Measurements from ENCODE around the gene OSBPL10.

Gene OSBPL10

GRCh38 chr3:31919528-31919927 lies 61.5 kb downstream of the OSBPL10 start:
- Histone ChIP-seq H3K9me3 (ENCODE audit: control insufficient read depth in 5 of 5, low read length in 5 of 5) (peaks cover 5 to 14% (median 6%) of the 10 kb centered on the region in 5 donors), H3K9ac (ENCODE audit: low read length in 5 of 5) (no peak overlapping the region), H3K27me3 (ENCODE audit: control insufficient read depth in 5 of 5, insufficient read depth in 4 of 5, low read length in 5 of 5) (no peaks in the 10 kb centered on the region), H3K4me3 (ENCODE audit: low read depth in 1 of 5, low read length in 5 of 5) (no peak overlapping the region), H3K27ac (ENCODE audit: low read depth, low read length) (no peak overlapping the region), H3K36me3 (ENCODE audit: control insufficient read depth in 5 of 5, insufficient read depth in 5 of 5, low read length in 5 of 5) (no peaks in the 10 kb centered on the region), H3K4me1 (ENCODE audit: control insufficient read depth in 5 of 5, insufficient read depth in 5 of 5, low read length in 5 of 5) (peaks cover 0 to 24% (median 11%) of the 10 kb centered on the region in 5 donors)

DNA sequence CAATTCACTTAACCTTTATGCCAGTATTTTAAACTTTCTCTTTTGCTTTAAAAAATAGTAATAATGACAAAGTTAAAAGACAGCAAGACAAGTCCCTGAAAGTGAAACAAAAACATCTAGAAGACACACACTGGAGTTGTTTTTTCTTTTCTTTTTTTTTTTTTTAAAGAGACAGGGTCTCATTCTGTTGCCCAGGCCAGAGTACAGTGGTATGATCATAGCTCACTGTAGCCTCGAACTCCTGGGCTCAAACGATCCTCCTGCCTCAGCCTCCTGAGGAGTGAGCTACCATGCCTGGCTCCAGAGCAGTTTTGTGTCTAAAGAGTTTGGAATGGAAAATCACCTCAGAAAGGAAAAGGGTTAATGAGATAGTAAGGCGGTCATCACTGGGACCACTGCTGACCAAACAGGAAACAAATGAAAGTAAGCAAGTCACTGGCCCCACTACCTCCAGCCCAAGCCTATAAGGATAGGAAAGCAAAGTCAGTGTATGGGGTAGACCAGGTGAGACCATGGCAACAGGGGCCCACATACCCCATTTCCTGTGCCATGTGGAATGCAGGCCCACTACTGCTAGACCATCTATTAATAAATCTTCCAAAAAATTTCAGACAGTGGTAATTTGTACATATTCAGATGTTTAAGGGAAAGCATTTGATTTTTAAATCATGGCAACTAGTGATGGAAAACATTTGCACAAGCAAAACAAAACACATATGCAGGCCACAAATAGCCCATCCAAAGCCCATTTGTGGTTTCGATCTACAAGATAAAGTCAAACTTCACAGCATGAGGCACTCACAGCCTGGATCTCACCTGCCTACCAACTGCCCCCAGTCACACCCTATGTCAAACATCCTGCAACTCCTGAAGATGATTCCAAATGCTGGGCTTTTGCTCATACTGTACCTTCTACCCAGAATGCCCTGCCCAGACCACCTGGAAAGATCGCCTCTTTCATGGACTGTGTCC lies 62.6 kb downstream of the OSBPL10 start:
- H3K27ac ChIP-seq (ENCODE audit: low read depth, low read length) = peak overlapping the region; percentile 42

DNA sequence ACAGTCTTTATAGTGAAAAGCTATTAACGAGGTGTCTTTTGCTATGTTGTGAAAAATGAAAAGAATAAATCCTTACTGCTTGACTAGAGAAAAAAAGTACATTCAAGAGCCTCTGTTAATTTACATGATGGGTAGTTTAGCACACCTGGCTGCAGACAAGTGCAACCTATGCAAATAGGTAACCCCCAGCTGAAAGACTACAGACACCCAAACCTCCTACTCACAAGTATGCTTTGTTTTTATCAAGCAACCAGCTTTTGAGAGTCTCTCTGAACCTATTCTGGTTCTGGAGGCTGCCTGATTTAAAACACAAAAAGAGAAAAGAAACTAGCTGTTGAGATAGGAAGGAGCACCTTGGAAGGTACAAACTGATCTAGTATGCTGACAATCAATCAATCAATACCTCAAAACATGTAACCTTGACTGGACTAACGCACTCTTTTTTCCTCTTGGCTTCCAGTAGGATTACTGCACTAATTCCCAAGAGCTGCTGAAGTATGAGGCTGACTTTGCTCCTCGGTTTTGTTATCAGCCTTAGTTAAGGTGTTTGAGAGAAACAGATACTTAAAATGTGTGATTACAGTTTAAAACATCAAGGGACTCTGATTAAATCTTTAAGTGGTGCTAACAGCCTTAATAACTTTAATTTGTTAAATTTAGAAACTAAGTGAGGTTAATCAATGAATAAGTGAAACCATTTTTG lies 63.6 kb downstream of the OSBPL10 start:
- H3K27ac ChIP-seq (ENCODE audit: low read depth, low read length) = peak overlapping the region; percentile 63
- no peaks in the 10 kb centered on the region for H3K36me3 ChIP-seq (ENCODE audit: control insufficient read depth in 5 of 5, insufficient read depth in 5 of 5, low read length in 5 of 5)
- H3K9me3 ChIP-seq (ENCODE audit: control insufficient read depth in 5 of 5, low read length in 5 of 5) = peaks cover 5 to 14% (median 6%) of the 10 kb centered on the region in 5 donors
- H3K4me3 ChIP-seq (ENCODE audit: low read depth in 1 of 5, low read length in 5 of 5) = peak overlapping the region in 2 of 5 donors; percentile 2 to 34
- H3K4me1 ChIP-seq (ENCODE audit: control insufficient read depth in 5 of 5, insufficient read depth in 5 of 5, low read length in 5 of 5) = peaks cover 0 to 24% (median 11%) of the 10 kb centered on the region in 5 donors
- H3K9ac ChIP-seq (ENCODE audit: low read length in 5 of 5) = peak overlapping the region in 2 of 5 donors; percentile 41 to 57
- H3K27me3 ChIP-seq (ENCODE audit: control insufficient read depth in 5 of 5, insufficient read depth in 4 of 5, low read length in 5 of 5) = no peaks in the 10 kb centered on the region

More for the DNA sequence above, 62.6 kb downstream of the OSBPL10 start:
- H3K9me3 ChIP-seq (ENCODE audit: control insufficient read depth in 5 of 5, low read length in 5 of 5) = peaks cover 5 to 14% (median 6%) of the 10 kb centered on the region in 5 donors
- H3K27me3 ChIP-seq (ENCODE audit: control insufficient read depth in 5 of 5, insufficient read depth in 4 of 5, low read length in 5 of 5) = no peaks in the 10 kb centered on the region
- no peaks in the 10 kb centered on the region for H3K36me3 ChIP-seq (ENCODE audit: control insufficient read depth in 5 of 5, insufficient read depth in 5 of 5, low read length in 5 of 5)
- H3K4me3 ChIP-seq (ENCODE audit: low read depth in 1 of 5, low read length in 5 of 5) = peak overlapping the region in 2 of 5 donors; percentile 8 to 24
- no peak overlapping the region for H3K9ac ChIP-seq (ENCODE audit: low read length in 5 of 5)
- H3K4me1 ChIP-seq (ENCODE audit: control insufficient read depth in 5 of 5, insufficient read depth in 5 of 5, low read length in 5 of 5) = peaks cover 0 to 24% (median 11%) of the 10 kb centered on the region in 5 donors

- Histone ChIP-seq H3K36me3 (ENCODE audit: control insufficient read depth in 5 of 5, insufficient read depth in 5 of 5, low read length in 5 of 5) (no peaks in the 10 kb centered on the region), H3K27ac (ENCODE audit: low read depth, low read length) (no peak overlapping the region), H3K9ac (ENCODE audit: low read length in 5 of 5) (no peak overlapping the region), H3K4me3 (ENCODE audit: low read depth in 1 of 5, low read length in 5 of 5) (no peak overlapping the region), H3K9me3 (ENCODE audit: control insufficient read depth in 5 of 5, low read length in 5 of 5) (no peaks in the 10 kb centered on the region), H3K4me1 (ENCODE audit: control insufficient read depth in 5 of 5, insufficient read depth in 5 of 5, low read length in 5 of 5) (peaks cover 0 to 18% (median under 1%) of the 10 kb centered on the region in 5 donors), H3K27me3 (ENCODE audit: control insufficient read depth in 5 of 5, insufficient read depth in 4 of 5, low read length in 5 of 5) (no peaks in the 10 kb centered on the region)
Measured at GRCh38 chr3:31911643-31912042, 69.4 kb downstream of the OSBPL10 start.

GRCh38 chr3:31911124-31911523 lies 69.9 kb downstream of the OSBPL10 start:
- Histone ChIP-seq H3K36me3 (ENCODE audit: control insufficient read depth in 5 of 5, insufficient read depth in 5 of 5, low read length in 5 of 5) (no peaks in the 10 kb centered on the region), H3K27ac (ENCODE audit: low read depth, low read length) (no peak overlapping the region), H3K4me3 (ENCODE audit: low read depth in 1 of 5, low read length in 5 of 5) (no peak overlapping the region), H3K9me3 (ENCODE audit: control insufficient read depth in 5 of 5, low read length in 5 of 5) (no peaks in the 10 kb centered on the region), H3K9ac (ENCODE audit: low read length in 5 of 5) (no peak overlapping the region), H3K4me1 (ENCODE audit: control insufficient read depth in 5 of 5, insufficient read depth in 5 of 5, low read length in 5 of 5) (peaks cover 0 to 17% (median 0%) of the 10 kb centered on the region in 5 donors), H3K27me3 (ENCODE audit: control insufficient read depth in 5 of 5, insufficient read depth in 4 of 5, low read length in 5 of 5) (no peaks in the 10 kb centered on the region)

DNA sequence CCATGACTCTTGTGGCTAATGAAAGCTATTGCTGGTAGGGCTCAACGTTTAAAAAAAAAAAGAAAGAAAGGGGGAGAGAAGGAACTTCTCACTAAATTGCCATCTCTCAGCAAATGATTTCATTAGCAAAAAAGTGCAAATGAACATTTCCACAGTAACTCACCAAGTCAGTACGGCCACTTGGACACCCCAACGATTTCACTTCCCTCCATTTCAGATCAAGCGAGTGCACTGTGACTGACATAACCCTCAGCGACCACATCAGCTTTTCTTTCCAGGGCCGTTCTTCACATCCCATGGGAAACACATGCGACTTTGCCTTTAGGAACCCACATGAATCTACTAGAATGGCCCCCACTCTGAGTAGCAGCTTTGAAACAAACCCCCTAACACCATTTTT lies 71.6 kb downstream of the OSBPL10 start:
- Histone ChIP-seq H3K4me3 (ENCODE audit: low read depth in 1 of 5, low read length in 5 of 5) (no peak overlapping the region), H3K36me3 (ENCODE audit: control insufficient read depth in 5 of 5, insufficient read depth in 5 of 5, low read length in 5 of 5) (no peaks in the 10 kb centered on the region), H3K9ac (ENCODE audit: low read length in 5 of 5) (no peak overlapping the region), H3K4me1 (ENCODE audit: control insufficient read depth in 5 of 5, insufficient read depth in 5 of 5, low read length in 5 of 5) (peaks cover 0 to 23% (median 0%) of the 10 kb centered on the region in 5 donors), H3K27ac (ENCODE audit: low read depth, low read length) (peak overlapping the region; percentile 3), H3K27me3 (ENCODE audit: control insufficient read depth in 5 of 5, insufficient read depth in 4 of 5, low read length in 5 of 5) (no peaks in the 10 kb centered on the region), H3K9me3 (ENCODE audit: control insufficient read depth in 5 of 5, low read length in 5 of 5) (no peaks in the 10 kb centered on the region)

- no peaks in the 10 kb centered on the region for H3K9me3 ChIP-seq (ENCODE audit: control insufficient read depth in 5 of 5, low read length in 5 of 5)
- H3K9ac ChIP-seq (ENCODE audit: low read length in 5 of 5) = no peak overlapping the region
- H3K4me3 ChIP-seq (ENCODE audit: low read depth in 1 of 5, low read length in 5 of 5) = no peak overlapping the region
- peaks cover 0 to 27% (median 0%) of the 10 kb centered on the region in 5 donors for H3K4me1 ChIP-seq (ENCODE audit: control insufficient read depth in 5 of 5, insufficient read depth in 5 of 5, low read length in 5 of 5)
- H3K27me3 ChIP-seq (ENCODE audit: control insufficient read depth in 5 of 5, insufficient read depth in 4 of 5, low read length in 5 of 5) = no peaks in the 10 kb centered on the region
- H3K36me3 ChIP-seq (ENCODE audit: control insufficient read depth in 5 of 5, insufficient read depth in 5 of 5, low read length in 5 of 5) = no peaks in the 10 kb centered on the region
- peak overlapping the region; percentile 3 for H3K27ac ChIP-seq (ENCODE audit: low read depth, low read length)
Measured at GRCh38 chr3:31908391-31909097, 72.5 kb downstream of the OSBPL10 start.

- H3K36me3 ChIP-seq (ENCODE audit: control insufficient read depth in 5 of 5, insufficient read depth in 5 of 5, low read length in 5 of 5) = no peaks in the 10 kb centered on the region
- H3K27ac ChIP-seq (ENCODE audit: low read depth, low read length) = no peak overlapping the region
- no peak overlapping the region for H3K4me3 ChIP-seq (ENCODE audit: low read depth in 1 of 5, low read length in 5 of 5)
- H3K27me3 ChIP-seq (ENCODE audit: control insufficient read depth in 5 of 5, insufficient read depth in 4 of 5, low read length in 5 of 5) = no peaks in the 10 kb centered on the region
- H3K9me3 ChIP-seq (ENCODE audit: control insufficient read depth in 5 of 5, low read length in 5 of 5) = no peaks in the 10 kb centered on the region
- H3K4me1 ChIP-seq (ENCODE audit: control insufficient read depth in 5 of 5, insufficient read depth in 5 of 5, low read length in 5 of 5) = peaks cover 0 to 29% (median 0%) of the 10 kb centered on the region in 5 donors
- no peak overlapping the region for H3K9ac ChIP-seq (ENCODE audit: low read length in 5 of 5)
Measured at GRCh38 chr3:31906182-31906581, 74.9 kb downstream of the OSBPL10 start.

GRCh38 chr3:31903686-31904431 lies 77.2 kb downstream of the OSBPL10 start:
- Histone ChIP-seq H3K4me1 (ENCODE audit: control insufficient read depth in 5 of 5, insufficient read depth in 5 of 5, low read length in 5 of 5) (peaks cover 0 to 27% (median 0%) of the 10 kb centered on the region in 5 donors), H3K27me3 (ENCODE audit: control insufficient read depth in 5 of 5, insufficient read depth in 4 of 5, low read length in 5 of 5) (no peaks in the 10 kb centered on the region)

More at GRCh38 chr3:31903686-31904431, 77.2 kb downstream of the OSBPL10 start:
- H3K9ac ChIP-seq (ENCODE audit: low read length in 5 of 5) = no peak overlapping the region
- no peak overlapping the region for H3K27ac ChIP-seq (ENCODE audit: low read depth, low read length)
- H3K9me3 ChIP-seq (ENCODE audit: control insufficient read depth in 5 of 5, low read length in 5 of 5) = no peaks in the 10 kb centered on the region
- H3K4me3 ChIP-seq (ENCODE audit: low read depth in 1 of 5, low read length in 5 of 5) = no peak overlapping the region
- no peaks in the 10 kb centered on the region for H3K36me3 ChIP-seq (ENCODE audit: control insufficient read depth in 5 of 5, insufficient read depth in 5 of 5, low read length in 5 of 5)

Data from subcutaneous abdominal adipose tissue (tissue), 5 donors.